SU-DHL-6 (cell line): ENCODE results near the gene HS3ST6.

Experiments used
- H2AFZ ChIP-seq: fragments of 200-600 bp; sonication (generic); 2 replicates; pipeline ENCODE4 v1.6.1; 2014; ENCODE audit warnings: low read depth, mild to moderate bottlenecking, moderate library complexity, mixed read lengths, antibody characterized with exemption, low read length; ENCODE audit not compliant: severe bottlenecking
- H3F3A ChIP-seq: fragments of 200-600 bp; shearing (Covaris generic); 2 replicates; pipeline ENCODE4 v1.6.0; 2016; ENCODE audit warnings: antibody characterized with exemption, mild to moderate bottlenecking; ENCODE audit not compliant: insufficient read depth
- H3K27ac ChIP-seq: fragments of 200-600 bp; sonication (generic); 2 replicates; pipeline ENCODE4 v1.5.1; 2016; ENCODE audit warnings: low read depth, mild to moderate bottlenecking, low read length, moderate library complexity, mixed read lengths
- H3K27me3 ChIP-seq: fragments of 200-600 bp; sonication (generic), shearing (Covaris generic); 2 replicates; pipeline ENCODE4 v1.6.0; 2014; ENCODE audit warnings: mild to moderate bottlenecking, low read length
- H3K36me3 ChIP-seq: fragments of 200-600 bp; sonication (generic); 2 replicates; pipeline ENCODE4 v1.6.1; 2014; ENCODE audit warnings: mild to moderate bottlenecking, low read length, mixed read lengths
- H3K4me2 ChIP-seq: fragments of 300-600, 200-600 bp; shearing (Covaris generic), sonication (generic); 2 replicates; pipeline ENCODE4 v1.6.0; 2014; ENCODE audit warnings: low read length, low read depth, mild to moderate bottlenecking; ENCODE audit not compliant: poor library complexity, severe bottlenecking
- H3K4me3 ChIP-seq: fragments of 200-600 bp; sonication (generic); 2 replicates; pipeline ENCODE4 v1.5.1; 2014; ENCODE audit warnings: antibody characterized with exemption, low read length, mild to moderate bottlenecking, mixed read lengths; ENCODE audit not compliant: insufficient read depth, poor library complexity, severe bottlenecking
- H3K79me2 ChIP-seq: fragments of 200-600 bp; sonication (generic); 2 replicates; pipeline ENCODE4 v1.6.1; 2014; ENCODE audit warnings: mild to moderate bottlenecking, low read length, moderate library complexity; ENCODE audit not compliant: insufficient read depth
- H3K9ac ChIP-seq: fragments of 200-600 bp; sonication (generic); 2 replicates; pipeline ENCODE4 v1.7.0; 2014; ENCODE audit warnings: mild to moderate bottlenecking, low read length
- H3K9me2 ChIP-seq: fragments of 200-600 bp; sonication (generic); replicated peaks from 2 replicates; pipeline ENCODE4 v1.6.1; 2014; ENCODE audit warnings: low read length; ENCODE audit not compliant: insufficient read depth
- H3K9me3 ChIP-seq: fragments of 200-600 bp; sonication (generic); 2 replicates; pipeline ENCODE4 v1.6.1; 2014; ENCODE audit warnings: low read length, mixed read lengths; ENCODE audit not compliant: insufficient read depth
- H4K20me1 ChIP-seq: fragments of 200-600 bp; sonication (generic); 2 replicates; pipeline ENCODE4 v1.6.1; 2014; ENCODE audit warnings: low read depth, mild to moderate bottlenecking, antibody characterized with exemption, low read length, moderate library complexity, mixed read lengths
- CTCF ChIP-seq: fragments of 200-600 bp; sonication (generic); IDR thresholded peaks from one replicate; pipeline ENCODE4 v1.5.1; 2017; ENCODE audit warnings: antibody characterized with exemption, mild to moderate bottlenecking, low read length, moderate library complexity; ENCODE audit not compliant: insufficient read depth, poor library complexity, severe bottlenecking
- EZH2phosphoT487 ChIP-seq: fragments of 200-600 bp; sonication (generic), shearing (Covaris generic); conservative IDR thresholded peaks from 2 replicates; pipeline ENCODE4 v1.6.1; 2018; ENCODE audit warnings: mild to moderate bottlenecking, antibody characterized with exemption, low read length, moderate library complexity, mixed read lengths

HS3ST6 gene

GRCh38 chr16:1871974-1872635 lies 46.1 kb downstream of the HS3ST6 start, which contains the start of gene MEIOB:
Gene MEIOB (minus strand): TSS chr16:1872164. CDS start chr16:1868175, 3,989 bp downstream.
- H3K9me2 ChIP-seq = no peaks in the 10 kb centered on the region
- H3K4me3 ChIP-seq = no peak within 1 kb of the TSS
- no peak within 1 kb of the TSS for H3K4me2 ChIP-seq
- no peaks in the 10 kb centered on the region for H3K9me3 ChIP-seq
- TF ChIP-seq EZH2phosphoT487 = no peak
- TF ChIP-seq CTCF = no peak
- no peaks in the 10 kb centered on the region for H3K79me2 ChIP-seq
- no peaks in the 10 kb centered on the region for H4K20me1 ChIP-seq
- no peak within 1 kb of the TSS for H2AFZ ChIP-seq
- H3K27ac ChIP-seq = no peak within 1 kb of the TSS
- H3K27me3 ChIP-seq = no peaks in the 10 kb centered on the region
- H3K36me3 ChIP-seq = no peaks in the 10 kb centered on the region
- H3K9ac ChIP-seq = no peak within 1 kb of the TSS
- H3F3A ChIP-seq = no peaks in the 10 kb centered on the region

- H3K9me3 ChIP-seq = no peaks in the 10 kb centered on the region
- H3K4me2 ChIP-seq = no peak overlapping the region
- no peaks in the 10 kb centered on the region for H3F3A ChIP-seq
- no peak overlapping the region for H3K4me3 ChIP-seq
- H3K9ac ChIP-seq = no peak overlapping the region
- H3K9me2 ChIP-seq = no peaks in the 10 kb centered on the region
- H3K27ac ChIP-seq = no peak overlapping the region
- no peaks in the 10 kb centered on the region for H3K79me2 ChIP-seq
- no peak overlapping the region for H2AFZ ChIP-seq
- no peaks in the 10 kb centered on the region for H4K20me1 ChIP-seq
- no peaks in the 10 kb centered on the region for H3K27me3 ChIP-seq
- TF ChIP-seq CTCF (no peak), EZH2phosphoT487 (no peak)
- no peaks in the 10 kb centered on the region for H3K36me3 ChIP-seq
Observed at GRCh38 chr16:1870365-1871082, 47.7 kb downstream of the HS3ST6 start.

- Histone ChIP-seq H3F3A (no peaks in the 10 kb centered on the region; the same call in 1 of the 2 replicates), H3K36me3 (no peaks in the 10 kb centered on the region), H3K4me2 (no peak overlapping the region), H3K9me2 (no peaks in the 10 kb centered on the region), H4K20me1 (no peaks in the 10 kb centered on the region), H3K27ac (no peak overlapping the region), H3K9me3 (no peaks in the 10 kb centered on the region), H3K9ac (no peak overlapping the region), H3K4me3 (no peak overlapping the region), H3K79me2 (no peaks in the 10 kb centered on the region), H3K27me3 (no peaks in the 10 kb centered on the region), H2AFZ (no peak overlapping the region)
- TF ChIP-seq CTCF (no peak), EZH2phosphoT487 (no peak)
Observed at GRCh38 chr16:1865902-1866690, 52.1 kb downstream of the HS3ST6 start.
